ENCODE data around the gene RBBP6.

RBBP6 gene

DNA sequence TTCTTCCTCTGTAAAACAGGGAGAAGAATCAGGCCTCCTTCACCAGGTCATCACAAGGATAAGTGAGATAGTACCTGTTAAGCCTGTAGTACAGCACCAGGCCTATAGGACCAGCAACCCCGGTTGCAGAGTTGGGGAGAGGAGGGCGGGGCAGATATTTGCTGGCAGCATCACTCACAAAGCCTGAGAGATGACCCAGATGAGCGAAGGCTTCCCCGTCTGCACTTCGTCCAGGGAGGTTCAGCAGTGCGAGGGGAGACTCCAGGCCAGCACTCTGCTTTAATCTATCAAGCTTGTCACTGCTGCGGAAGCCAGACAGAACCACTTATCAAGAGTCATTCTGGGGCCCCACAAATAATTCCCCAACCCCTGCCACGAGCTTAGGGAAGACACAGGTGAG lies 15.8 kb upstream of the RBBP6 start:
- no peak for DNase-seq (ENCODE audit: low read depth in 2 of 2)

GRCh38 chr16:24524855-24525677 lies 14.3 kb upstream of the RBBP6 start:
- no peak for DNase-seq (ENCODE audit: low read depth in 2 of 2)

- no peak for DNase-seq (ENCODE audit: low read depth in 2 of 2)
Measured at GRCh38 chr16:24525970-24526559, 13.3 kb upstream of the RBBP6 start.

DNA sequence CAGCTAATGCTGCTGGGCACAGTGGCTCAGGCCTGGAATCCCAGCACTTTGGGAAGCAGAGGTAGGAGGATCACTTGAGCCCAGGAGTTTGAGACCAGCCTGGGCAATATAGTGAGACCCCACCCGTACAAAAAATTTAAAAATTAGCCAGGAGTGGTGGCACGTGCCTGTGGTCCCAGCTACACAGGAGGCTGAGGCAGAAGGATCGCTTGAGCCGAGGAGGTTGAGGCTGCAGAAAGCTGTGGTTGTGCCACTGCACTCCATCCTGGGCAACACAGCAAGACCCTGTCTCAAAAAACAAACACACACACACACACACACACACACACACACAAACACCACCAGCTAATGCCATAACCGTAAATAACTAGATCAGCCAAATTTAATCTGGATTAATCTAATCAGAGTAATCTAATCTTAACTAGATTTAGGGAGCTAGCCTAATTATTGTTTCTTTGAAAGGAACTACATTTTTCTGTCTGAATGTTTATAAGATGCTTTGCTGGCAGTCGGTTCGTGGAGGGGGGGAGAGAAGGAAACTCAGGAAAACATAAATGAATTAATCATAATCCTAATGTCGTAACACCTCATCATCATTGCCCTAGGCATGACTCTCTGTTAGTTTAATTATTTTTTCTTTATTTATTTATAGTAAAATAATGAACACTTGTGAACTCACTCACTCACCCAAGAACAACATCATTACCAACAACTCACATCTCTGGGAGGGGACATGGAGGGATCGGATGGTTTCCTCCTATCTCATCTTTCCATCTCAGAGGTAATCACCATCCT lies 12.5 kb upstream of the RBBP6 start:
- DNase-seq (ENCODE audit: low read depth in 2 of 2), result no peak

GRCh38 chr16:24531166-24531565 lies 8.2 kb upstream of the RBBP6 start:
- DNase-seq (ENCODE audit: low read depth in 2 of 2), result no peak

- DNase-seq (ENCODE audit: low read depth in 2 of 2), result no peak
Measured at GRCh38 chr16:24534620-24535019, 4.7 kb upstream of the RBBP6 start.

GRCh38 chr16:24535827-24536226 lies 3.5 kb upstream of the RBBP6 start:
- DNase-seq (ENCODE audit: low read depth in 2 of 2), result no peak

DNA sequence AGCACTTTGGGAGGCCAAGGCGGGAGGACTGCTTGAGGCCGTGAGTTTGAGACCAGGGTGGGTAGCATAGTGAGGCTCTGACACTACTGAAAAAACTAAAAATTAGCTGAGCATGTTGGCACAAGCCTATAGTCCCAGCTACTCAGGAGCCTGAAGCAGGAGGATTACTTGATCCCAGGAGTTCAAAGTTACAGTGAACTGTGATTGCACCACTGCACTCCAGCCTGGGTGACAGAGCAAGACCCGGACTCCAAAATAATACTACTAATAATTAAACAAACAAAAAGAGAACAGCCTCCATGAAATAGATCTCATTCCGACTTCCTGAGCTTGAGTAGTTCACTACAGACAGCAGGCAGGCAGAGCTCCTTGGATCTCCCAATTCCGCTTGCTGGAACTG lies 2.7 kb upstream of the RBBP6 start:
- DNase-seq (ENCODE audit: low read depth in 2 of 2), result no peak

DNA sequence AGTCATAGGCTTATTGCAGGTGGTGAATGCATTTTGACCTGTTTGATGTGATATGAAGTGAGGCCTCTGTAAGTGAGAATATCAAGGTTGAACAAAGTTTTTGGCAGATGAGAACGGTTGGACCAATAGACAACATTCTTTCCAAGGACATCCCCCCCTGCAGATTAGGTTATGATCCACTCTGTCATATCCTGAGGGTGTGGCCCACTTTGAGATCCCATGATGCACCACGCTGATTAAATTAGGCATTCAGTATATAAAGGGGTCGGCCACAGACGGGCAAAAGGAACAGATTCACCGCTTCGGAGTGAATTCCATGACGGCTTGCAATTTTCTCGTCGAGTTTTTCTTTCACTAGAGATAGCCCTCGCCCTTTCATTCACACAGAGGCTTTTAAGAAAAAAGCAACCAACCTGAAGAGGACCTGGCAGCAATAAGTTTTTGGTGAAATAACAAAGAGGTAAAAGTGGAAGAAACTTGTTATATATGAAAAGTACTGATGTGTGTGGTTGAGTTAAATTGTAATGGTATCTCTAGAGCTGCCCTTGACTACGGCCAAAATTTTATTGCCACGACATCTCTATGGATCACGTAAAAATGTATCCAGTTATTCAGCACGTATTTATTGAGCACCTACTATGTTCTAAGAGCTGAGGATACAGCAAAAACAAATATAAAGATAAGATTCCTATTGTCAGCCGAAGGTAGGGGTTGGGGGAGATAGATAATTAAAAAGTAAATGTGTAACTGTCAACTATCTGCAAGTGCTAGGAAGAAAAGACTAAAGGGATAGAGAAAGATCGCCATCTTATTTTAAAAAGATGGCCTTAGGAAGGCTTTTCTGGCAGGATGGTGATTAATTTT lies 1.7 kb upstream of the RBBP6 start:
- no peak for DNase-seq (ENCODE audit: low read depth in 2 of 2)

GRCh38 chr16:24538756-24539294 lies 541 bp upstream of the RBBP6 start:
- DNase-seq (ENCODE audit: low read depth in 2 of 2), result no peak

GRCh38 chr16:24539850-24540601 lies 660 bp downstream of the RBBP6 start:
- peak; percentile 34 to 47 for DNase-seq (ENCODE audit: low read depth in 2 of 2)

GRCh38 chr16:24540602-24541210 lies 1.3 kb downstream of the RBBP6 start:
- no peak for DNase-seq (ENCODE audit: low read depth in 2 of 2)

DNA sequence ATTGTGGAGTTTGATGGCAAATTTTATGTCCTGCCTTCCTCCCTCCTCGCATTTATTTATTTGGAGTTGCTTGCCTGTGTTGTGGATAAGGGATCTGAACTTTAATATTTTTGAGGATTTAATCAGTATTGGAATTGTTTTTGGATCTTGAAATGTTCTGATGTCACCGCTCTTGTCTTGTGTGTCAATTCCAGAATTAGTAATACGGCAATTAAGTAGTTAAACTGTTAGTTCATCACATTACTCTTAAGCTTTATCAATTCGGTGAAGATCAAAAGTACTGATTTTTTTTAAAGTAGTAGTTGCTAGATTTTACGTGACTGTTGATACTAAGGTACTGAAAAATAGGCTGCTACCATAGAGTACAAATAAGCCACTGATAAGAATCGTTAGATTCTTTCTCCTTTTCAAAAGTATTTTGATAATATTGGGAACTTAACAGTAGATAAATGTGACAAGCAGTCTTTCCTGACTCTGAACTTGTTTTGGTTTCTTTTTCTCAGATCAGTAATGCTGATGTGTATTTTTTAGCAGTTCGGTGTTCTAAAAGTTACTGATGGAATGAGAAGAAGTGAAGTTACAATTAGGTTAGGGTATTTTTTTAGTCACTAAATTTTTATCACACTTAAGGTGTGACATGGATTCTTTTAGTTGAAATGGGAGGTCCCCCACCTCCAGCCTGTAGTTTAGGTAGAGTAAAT lies 2.0 kb downstream of the RBBP6 start:
- DNase-seq (ENCODE audit: low read depth in 2 of 2), result no peak

DNA sequence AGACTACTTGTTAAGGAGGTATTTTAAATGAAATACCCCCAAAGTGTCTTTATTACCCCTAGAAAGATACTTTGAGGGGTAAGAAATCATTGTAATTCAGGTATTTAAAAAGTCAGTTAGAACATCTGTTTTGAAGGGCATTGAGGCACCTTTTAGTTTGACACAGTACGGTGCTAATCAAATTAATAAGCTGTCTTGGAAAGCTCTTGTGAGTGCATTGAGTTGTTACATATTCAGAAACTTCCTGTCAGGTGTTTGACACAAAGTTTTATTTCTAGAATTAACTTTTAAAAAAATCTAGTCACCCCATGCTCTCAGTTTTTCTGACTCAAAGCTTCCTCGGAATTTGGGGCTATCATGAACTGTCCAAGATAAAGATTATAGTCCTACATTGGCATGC lies 4.6 kb downstream of the RBBP6 start:
- DNase-seq (ENCODE audit: low read depth in 2 of 2), result no peak

DNA sequence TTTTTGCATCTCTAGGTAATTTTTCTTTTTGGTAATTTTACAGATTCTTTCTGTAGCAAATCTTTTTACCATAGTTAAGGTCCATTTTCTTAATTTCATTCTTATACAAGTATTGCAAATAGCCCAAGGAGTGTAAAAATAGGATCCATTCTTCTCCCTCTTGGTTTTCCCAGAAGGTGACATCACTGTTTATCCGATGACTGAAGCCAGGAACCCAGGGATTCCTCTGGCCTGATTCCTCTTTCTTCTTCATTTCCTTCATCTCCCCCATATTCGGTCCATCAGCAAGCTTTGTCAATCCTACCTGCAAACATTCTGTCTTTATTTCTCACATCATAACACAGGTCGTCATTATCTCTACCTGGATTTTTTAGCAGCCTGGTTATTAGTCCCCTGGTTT lies 5.3 kb downstream of the RBBP6 start:
- no peak for DNase-seq (ENCODE audit: low read depth in 2 of 2)

GRCh38 chr16:24550295-24550694 lies 10.9 kb downstream of the RBBP6 start:
- no peak for DNase-seq (ENCODE audit: low read depth in 2 of 2)

DNA sequence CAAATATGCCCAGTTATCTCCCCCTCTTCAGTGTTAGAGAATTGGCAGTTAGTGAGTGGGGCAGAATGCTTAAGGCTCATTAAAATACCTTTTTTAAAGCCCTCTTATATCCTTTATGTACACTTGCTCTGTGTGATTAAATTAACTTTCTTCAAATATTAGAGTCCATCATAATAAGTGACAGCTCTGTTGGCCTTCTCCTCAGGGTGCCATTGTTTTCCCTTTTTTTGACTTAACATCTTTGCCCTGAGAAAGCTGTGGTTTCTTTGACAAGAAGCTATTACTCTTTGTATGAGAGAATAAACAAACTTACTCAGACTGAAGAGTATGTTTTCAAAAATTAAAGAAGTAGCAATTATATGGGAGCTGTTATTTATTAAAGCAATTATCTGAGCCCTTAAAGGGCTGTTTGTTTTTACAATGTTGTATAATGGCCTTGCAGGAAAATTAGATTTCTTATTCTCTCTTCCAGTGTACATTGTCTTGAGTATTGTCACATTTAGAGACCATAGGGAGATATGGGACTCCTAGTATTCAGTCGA lies 13.4 kb downstream of the RBBP6 start:
- DNase-seq (ENCODE audit: low read depth in 2 of 2), result no peak

- DNase-seq (ENCODE audit: low read depth in 2 of 2), result no peak
Measured at GRCh38 chr16:24553983-24554382, 14.6 kb downstream of the RBBP6 start.

- no peak for DNase-seq (ENCODE audit: low read depth in 2 of 2)
Measured at GRCh38 chr16:24555346-24555872, 16.0 kb downstream of the RBBP6 start.

All from stimulated activated CD8-positive, alpha-beta memory T cell treated with anti-CD3 and anti-CD28 coated beads, Interleukin-15, amount 100 ng/mL, for 48 hours (primary cell).